ENCODE data around the gene TIMD4. TPM values are rescaled to one million over a fixed set of nuclear protein-coding genes. Genes with fewer than 3 reads are reported as not detected.

TIMD4 gene
- total and polyA plus RNA-seq, 3 experiments from 2014 or later, result 0.60 to 3.3 (median 1.5) TPM

DNA sequence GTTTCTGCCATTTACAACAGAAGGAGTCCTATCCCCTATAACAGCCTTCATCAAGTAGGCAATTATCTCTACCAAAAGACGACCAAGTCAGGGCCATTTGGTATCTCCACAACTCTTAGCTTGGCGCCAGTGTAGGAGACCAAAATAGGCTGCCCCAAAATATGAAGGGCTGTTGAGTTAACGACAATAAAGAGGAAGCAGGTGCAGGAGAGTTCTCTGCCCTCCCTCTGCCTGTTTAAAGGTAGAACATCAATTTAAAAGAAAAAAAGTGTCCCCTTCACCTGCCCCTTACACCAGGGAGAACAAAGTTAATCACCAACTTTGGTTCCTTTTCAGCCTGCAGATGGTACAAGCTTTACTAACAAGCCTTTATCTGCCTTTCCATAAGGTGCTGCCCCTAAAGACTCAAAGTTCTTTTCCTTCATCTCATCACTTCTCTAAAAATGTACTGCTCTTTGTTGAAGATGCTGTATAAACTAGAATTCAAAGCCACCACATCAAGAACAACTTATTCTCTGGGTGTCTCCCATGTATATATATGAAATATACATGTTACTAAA, 79.6 kb downstream of the TIMD4 start:
- no peak overlapping the region for H3K27ac ChIP-seq (ENCODE audit: low read depth, low read length)
- no peaks in the 10 kb centered on the region for H3K9me3 ChIP-seq (ENCODE audit: low read length)
- Mint-ChIP-seq H3K4me1 (no peaks in the 10 kb centered on the region), H3K9me3 (no peaks in the 10 kb centered on the region), H3K4me3 (no peak overlapping the region), H3K27ac (no peak overlapping the region), H3K36me3 (peaks cover 0 to 1% (median 0%) of the 10 kb centered on the region in 3 donors), H3K27me3 (peaks cover 3 to 32% of the 10 kb centered on the region in 2 donors)
- no peak overlapping the region for H3K4me3 ChIP-seq (ENCODE audit: low read length)
- ChIA-PET POLR2A (no interaction called here), CTCF (no interaction called here)
- H3K36me3 ChIP-seq (ENCODE audit: insufficient read depth, low read length), result no peaks in the 10 kb centered on the region
- no peak for DNase-seq
- no peaks in the 10 kb centered on the region for H3K27me3 ChIP-seq (ENCODE audit: insufficient read depth, low read length, poor library complexity, severe bottlenecking)
- H3K4me1 ChIP-seq (ENCODE audit: insufficient read depth, low read length), result no peaks in the 10 kb centered on the region

DNA sequence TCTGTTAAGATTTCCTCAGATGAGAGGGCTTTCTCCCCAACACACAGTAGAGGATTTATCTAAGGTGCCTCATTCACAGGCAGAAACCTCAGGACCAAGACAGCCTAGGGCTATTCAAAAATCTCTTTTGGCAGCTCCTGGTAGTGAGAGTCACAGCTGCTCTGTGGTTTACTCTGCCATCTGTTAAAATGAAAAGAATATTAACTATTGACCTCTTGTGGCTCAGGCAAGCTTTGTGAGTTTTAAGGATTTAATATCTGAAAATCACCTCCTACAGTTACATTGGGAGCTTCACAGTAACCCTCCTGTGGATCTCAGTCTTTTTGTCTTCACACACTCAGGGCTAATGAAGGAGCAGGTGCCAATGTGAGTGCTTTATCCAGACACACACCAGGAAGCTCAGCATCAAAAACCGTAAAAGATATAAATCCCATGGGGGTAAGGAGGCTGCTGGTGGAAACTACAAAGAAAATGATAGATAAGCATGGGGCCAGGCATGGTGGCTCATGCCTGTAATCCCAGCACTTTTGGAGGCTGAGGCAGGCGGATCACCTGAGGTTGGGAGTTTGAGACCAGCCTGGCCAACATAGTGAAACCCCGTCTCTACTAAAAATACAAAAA, 83.3 kb downstream of the TIMD4 start:
- H3K9me3 Mint-ChIP-seq, result peaks cover 0 to 3% (median 0%) of the 10 kb centered on the region in 5 donors
- ChIA-PET POLR2A (no interaction called here), CTCF (no interaction called here)
- no peak for DNase-seq
- Histone ChIP-seq H3K4me1 (ENCODE audit: insufficient read depth, low read length) (no peaks in the 10 kb centered on the region), H3K4me3 (ENCODE audit: low read length) (no peak overlapping the region), H3K27ac (ENCODE audit: low read depth, low read length) (no peak overlapping the region), H3K36me3 (ENCODE audit: insufficient read depth, low read length) (no peaks in the 10 kb centered on the region), H3K27me3 (ENCODE audit: insufficient read depth, low read length, poor library complexity, severe bottlenecking) (no peaks in the 10 kb centered on the region), H3K9me3 (ENCODE audit: low read length) (no peaks in the 10 kb centered on the region)
- peaks cover 0 to 4% (median 0%) of the 10 kb centered on the region in 3 donors for H3K36me3 Mint-ChIP-seq
- peaks cover 0 to 36% of the 10 kb centered on the region in 2 donors for H3K27me3 Mint-ChIP-seq
- no peaks in the 10 kb centered on the region for H3K4me1 Mint-ChIP-seq
- no peak overlapping the region for H3K4me3 Mint-ChIP-seq
- peak overlapping the region in 1 of 8 donors; percentile 41 for H3K27ac Mint-ChIP-seq

DNA sequence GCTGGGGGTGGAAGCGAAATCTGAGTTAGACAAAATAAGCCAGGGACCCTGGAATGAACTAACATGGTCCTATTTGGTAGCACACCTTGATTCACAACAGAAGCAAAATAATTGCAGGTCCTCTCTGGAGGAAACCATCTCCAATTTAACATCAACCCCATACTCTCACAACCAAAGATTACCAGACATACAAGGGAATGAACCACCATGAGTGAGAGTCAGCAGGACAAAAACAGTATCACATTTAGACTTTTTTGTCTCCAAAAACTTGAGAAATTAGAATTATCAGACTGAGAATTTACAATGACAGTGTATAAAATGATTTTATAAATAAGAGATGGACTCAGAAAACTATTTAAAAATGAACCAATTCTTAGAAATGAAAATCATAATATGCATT, 91.8 kb downstream of the TIMD4 start:
- peaks cover 0 to 32% (median 3%) of the 10 kb centered on the region in 3 donors for H3K36me3 Mint-ChIP-seq
- H3K27me3 Mint-ChIP-seq, result peaks cover 0 to 11% of the 10 kb centered on the region in 2 donors
- Histone ChIP-seq H3K4me1 (ENCODE audit: insufficient read depth, low read length) (no peaks in the 10 kb centered on the region), H3K27me3 (ENCODE audit: insufficient read depth, low read length, poor library complexity, severe bottlenecking) (no peaks in the 10 kb centered on the region), H3K4me3 (ENCODE audit: low read length) (no peak overlapping the region), H3K9me3 (ENCODE audit: low read length) (no peaks in the 10 kb centered on the region), H3K27ac (ENCODE audit: low read depth, low read length) (no peak overlapping the region), H3K36me3 (ENCODE audit: insufficient read depth, low read length) (no peaks in the 10 kb centered on the region)
- H3K27ac Mint-ChIP-seq, result no peak overlapping the region
- peaks cover 13 to 24% (median 15%) of the 10 kb centered on the region in 5 donors for H3K9me3 Mint-ChIP-seq
- peaks cover 4 to 10% (median 5%) of the 10 kb centered on the region in 3 donors for H3K4me1 Mint-ChIP-seq
- H3K4me3 Mint-ChIP-seq, result no peak overlapping the region
- CTCF ChIA-PET, result no interaction called here
- POLR2A ChIA-PET, result no interaction called here
- DNase-seq, result no peak

DNA sequence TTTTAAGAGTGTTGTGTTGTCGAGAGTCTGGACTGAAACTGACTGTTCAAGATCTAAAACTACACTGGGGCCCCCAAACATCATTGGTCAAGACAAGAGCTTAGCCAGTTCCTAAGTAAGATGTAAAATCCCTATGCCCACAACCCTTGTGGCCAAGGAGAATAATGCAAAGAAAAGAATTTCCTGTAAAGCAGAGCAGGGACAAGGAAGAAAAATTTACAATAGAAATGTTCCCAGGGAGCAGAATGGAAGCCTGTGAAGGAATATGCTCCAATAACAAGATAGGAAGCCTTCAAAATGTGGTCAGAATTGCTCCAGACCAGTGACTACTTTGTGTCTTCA, 92.6 kb downstream of the TIMD4 start:
- H3K9me3 ChIP-seq (ENCODE audit: low read length), result no peaks in the 10 kb centered on the region
- Mint-ChIP-seq H3K4me3 (no peak overlapping the region), H3K27me3 (peaks cover 0 to 8% of the 10 kb centered on the region in 2 donors), H3K9me3 (peaks cover 13 to 24% (median 15%) of the 10 kb centered on the region in 5 donors), H3K27ac (no peak overlapping the region), H3K36me3 (peaks cover 0 to 32% (median 3%) of the 10 kb centered on the region in 3 donors), H3K4me1 (peaks cover 4 to 10% (median 5%) of the 10 kb centered on the region in 3 donors)
- no peak overlapping the region for H3K4me3 ChIP-seq (ENCODE audit: low read length)
- H3K27ac ChIP-seq (ENCODE audit: low read depth, low read length), result no peak overlapping the region
- POLR2A ChIA-PET, result no interaction called here
- CTCF ChIA-PET, result interaction anchor here (1.3 kb wide), 1 partner anchor 19 kb away, joined by 3 read pairs; no protein-coding TSS in a partner anchor
- no peaks in the 10 kb centered on the region for H3K36me3 ChIP-seq (ENCODE audit: insufficient read depth, low read length)
- DNase-seq, result no peak
- H3K27me3 ChIP-seq (ENCODE audit: insufficient read depth, low read length, poor library complexity, severe bottlenecking), result no peaks in the 10 kb centered on the region
- H3K4me1 ChIP-seq (ENCODE audit: insufficient read depth, low read length), result no peaks in the 10 kb centered on the region

Other genes with a start within 250 kb of the TIMD4 start
- gene PPP1R2B, start 112.9 kb downstream of the TIMD4 start, total RNA-seq, result under 1 TPM in 1 of 2 experiments, not detected in 1; 0.18 TPM
- 0.10 TPM for gene PPP1R2B, start 112.9 kb downstream of the TIMD4 start, polyA plus RNA-seq
- gene HAVCR1, start 95.9 kb upstream of the TIMD4 start, total RNA-seq, result under 1 TPM; 0.27 to 0.61 TPM
- 0.91 TPM for gene HAVCR1, start 95.9 kb upstream of the TIMD4 start, polyA plus RNA-seq
- gene HAVCR2, start 145.8 kb upstream of the TIMD4 start, total RNA-seq, result 1 to 10 TPM; 6.3 to 6.6 TPM
- 7.5 TPM for gene HAVCR2, start 145.8 kb upstream of the TIMD4 start, polyA plus RNA-seq
- gene MED7, start 179.6 kb upstream of the TIMD4 start, total RNA-seq, result 10 to 100 TPM; 12.6 to 14.7 TPM
- gene MED7, start 179.6 kb upstream of the TIMD4 start, polyA plus RNA-seq, result 15.7 TPM
- gene GARIN3, start 203.0 kb upstream of the TIMD4 start, total RNA-seq, result under 1 TPM; 0.29 to 0.50 TPM
- gene GARIN3, start 203.0 kb upstream of the TIMD4 start, polyA plus RNA-seq, result not detected
- gene ITK, start 217.6 kb upstream of the TIMD4 start, total RNA-seq, result 100 to 1,000 TPM; 150 to 162 TPM
- 129 TPM for gene ITK, start 217.6 kb upstream of the TIMD4 start, polyA plus RNA-seq